Progenitor cell of endocrine pancreas (in vitro differentiated cells): ENCODE data around the gene BCKDHB. TPM values are rescaled to one million over a fixed set of nuclear protein-coding genes. Genes with fewer than 3 reads are reported as not detected.

Experiments
- DNase-seq: peaks from one replicate; pipeline ENCODE4 v3.0.0; 2021; ENCODE audit warnings: low spot score; ENCODE audit not compliant: unreplicated experiment
- H3K27ac Mint-ChIP-seq: 2 replicates; pipeline ENCODE4 v1.8.0; 2021; ENCODE audit warnings: mild to moderate bottlenecking, moderate library complexity, mixed read lengths
- H3K27me3 Mint-ChIP-seq: 2 replicates; pipeline ENCODE4 v1.8.0; 2021; ENCODE audit warnings: mixed read lengths
- H3K36me3 Mint-ChIP-seq: 2 replicates; pipeline ENCODE4 v1.8.0; 2022; ENCODE audit warnings: mixed read lengths; ENCODE audit not compliant: insufficient read depth
- H3K4me1 Mint-ChIP-seq: 2 replicates; pipeline ENCODE4 v1.8.0; 2021; ENCODE audit warnings: low read depth, mixed read lengths
- H3K4me3 Mint-ChIP-seq: 2 replicates; pipeline ENCODE4 v1.8.0; 2021; ENCODE audit warnings: low read depth, mild to moderate bottlenecking, moderate library complexity, mixed read lengths
- H3K9me3 Mint-ChIP-seq: 2 replicates; pipeline ENCODE4 v1.8.0; 2021; ENCODE audit warnings: low read depth, mixed read lengths
- CTCF ChIP-seq: fragments of 200-600 bp; sonication (generic); IDR thresholded peaks from one replicate; pipeline ENCODE4 v1.5.0; 2021; ENCODE audit warnings: antibody characterized with exemption, mild to moderate bottlenecking; ENCODE audit not compliant: unreplicated experiment
- total RNA-seq: library from RNA; stranded (reverse); gene quantifications from 2 replicates; pipeline ENCODE4 v1.2.1, GENCODE V29; 2021

BCKDHB gene
- total RNA-seq, 1 donor from 2014 or later = 30.7 TPM

GRCh38 chr6:80170433-80170832 lies 64.0 kb downstream of the BCKDHB start:
- H3K4me3 Mint-ChIP-seq = no peak overlapping the region
- no peak for TF ChIP-seq CTCF
- H3K9me3 Mint-ChIP-seq = no peaks in the 10 kb centered on the region
- DNase-seq = no peak
- H3K27ac Mint-ChIP-seq = no peak overlapping the region
- no peaks in the 10 kb centered on the region for H3K27me3 Mint-ChIP-seq
- no peaks in the 10 kb centered on the region for H3K4me1 Mint-ChIP-seq
- H3K36me3 Mint-ChIP-seq = peaks cover 7% of the 10 kb centered on the region

- H3K4me1 Mint-ChIP-seq = no peaks in the 10 kb centered on the region
- no peak overlapping the region for H3K27ac Mint-ChIP-seq
- H3K36me3 Mint-ChIP-seq = peaks cover 6% of the 10 kb centered on the region
- no peak overlapping the region for H3K4me3 Mint-ChIP-seq
- no peak for DNase-seq
- TF ChIP-seq CTCF = no peak
- H3K9me3 Mint-ChIP-seq = no peaks in the 10 kb centered on the region
- H3K27me3 Mint-ChIP-seq = no peaks in the 10 kb centered on the region
These were observed 66.9 kb downstream of the BCKDHB start for GRCh38 chr6:80173411-80173810.

- H3K4me1 Mint-ChIP-seq = no peaks in the 10 kb centered on the region
These were observed 68.6 kb downstream of the BCKDHB start for GRCh38 chr6:80174900-80175572.

GRCh38 chr6:80179695-80180094 lies 73.2 kb downstream of the BCKDHB start:
- Mint-ChIP-seq H3K9me3 (no peaks in the 10 kb centered on the region), H3K4me1 (peaks cover 5% of the 10 kb centered on the region), H3K27ac (no peak overlapping the region), H3K27me3 (no peaks in the 10 kb centered on the region), H3K36me3 (no peaks in the 10 kb centered on the region), H3K4me3 (no peak overlapping the region)
- DNase-seq = no peak
- no peak for TF ChIP-seq CTCF

More at GRCh38 chr6:80174900-80175572, 68.6 kb downstream of the BCKDHB start:
- H3K4me3 Mint-ChIP-seq = no peak overlapping the region
- TF ChIP-seq CTCF = no peak
- H3K36me3 Mint-ChIP-seq = peaks cover 3% of the 10 kb centered on the region
- no peaks in the 10 kb centered on the region for H3K9me3 Mint-ChIP-seq
- H3K27ac Mint-ChIP-seq = no peak overlapping the region
- H3K27me3 Mint-ChIP-seq = no peaks in the 10 kb centered on the region
- no peak for DNase-seq

GRCh38 chr6:80181352-80182081 lies 75.0 kb downstream of the BCKDHB start:
- H3K27ac Mint-ChIP-seq = no peak overlapping the region
- H3K36me3 Mint-ChIP-seq = peaks cover 3% of the 10 kb centered on the region
- no peak overlapping the region for H3K4me3 Mint-ChIP-seq
- TF ChIP-seq CTCF = no peak
- no peak for DNase-seq
- H3K9me3 Mint-ChIP-seq = no peaks in the 10 kb centered on the region
- no peaks in the 10 kb centered on the region for H3K27me3 Mint-ChIP-seq
- peaks cover 5% of the 10 kb centered on the region for H3K4me1 Mint-ChIP-seq
